NCI-H526 (cell line): Measurements from ENCODE around the gene SERPINA12.
A peak's percentile ranks its signal among the peaks of the same experiment; 100 is the strongest.

ENCODE experiments used
- DNase-seq, 2 experiments: peaks; one replicate each; lab custom pipeline; 2025; lab: John Stamatoyannopoulos, UW

SERPINA12 gene, protein sequence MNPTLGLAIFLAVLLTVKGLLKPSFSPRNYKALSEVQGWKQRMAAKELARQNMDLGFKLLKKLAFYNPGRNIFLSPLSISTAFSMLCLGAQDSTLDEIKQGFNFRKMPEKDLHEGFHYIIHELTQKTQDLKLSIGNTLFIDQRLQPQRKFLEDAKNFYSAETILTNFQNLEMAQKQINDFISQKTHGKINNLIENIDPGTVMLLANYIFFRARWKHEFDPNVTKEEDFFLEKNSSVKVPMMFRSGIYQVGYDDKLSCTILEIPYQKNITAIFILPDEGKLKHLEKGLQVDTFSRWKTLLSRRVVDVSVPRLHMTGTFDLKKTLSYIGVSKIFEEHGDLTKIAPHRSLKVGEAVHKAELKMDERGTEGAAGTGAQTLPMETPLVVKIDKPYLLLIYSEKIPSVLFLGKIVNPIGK

DNA sequence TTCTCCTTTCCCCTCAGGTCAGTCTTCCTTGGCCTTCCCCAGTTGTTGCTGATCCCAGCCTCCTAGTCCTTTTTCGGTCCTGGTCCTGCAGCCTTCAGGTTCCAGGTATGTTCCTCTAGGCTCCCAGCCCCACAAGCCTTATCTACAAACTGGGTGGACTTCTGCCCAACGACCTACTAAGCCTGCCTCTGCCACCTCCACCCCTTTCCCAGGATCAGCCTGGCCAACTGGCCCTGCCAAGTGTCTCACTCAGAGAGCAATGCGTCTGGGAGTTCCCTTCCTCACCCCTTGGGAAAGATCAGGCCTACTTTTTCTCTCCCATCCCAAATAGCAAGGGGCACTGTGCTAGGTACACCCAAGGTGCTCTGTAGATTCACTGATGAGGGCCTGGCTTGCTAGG is at the start of gene SERPINA12:
Gene SERPINA12, minus strand, starts transcription at position 114 of the 400 bp plus-strand sequence. CDS start 11,072 bp downstream, outside the sequence.
- DNase-seq = no peak

DNA sequence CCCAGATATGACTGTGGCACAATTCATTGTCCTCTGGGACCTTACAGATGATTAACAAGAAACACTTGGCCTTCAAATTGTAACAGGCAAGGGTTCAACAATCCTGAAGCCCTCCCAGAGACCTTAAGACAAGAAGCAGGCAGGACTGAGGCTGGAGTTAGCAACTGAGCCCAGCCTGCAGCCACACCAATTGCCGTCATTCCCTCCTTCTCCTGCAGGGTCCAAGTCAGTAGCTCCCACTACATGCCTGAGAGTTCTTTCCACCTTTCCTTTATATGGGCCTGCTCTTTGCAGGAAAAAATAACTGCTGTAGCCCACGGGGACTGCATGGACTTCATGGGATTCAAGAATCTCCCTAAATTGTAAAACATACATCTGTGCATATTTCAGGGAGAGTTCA is 49.6 kb upstream of the SERPINA12 start:
- no peak for DNase-seq

DNA sequence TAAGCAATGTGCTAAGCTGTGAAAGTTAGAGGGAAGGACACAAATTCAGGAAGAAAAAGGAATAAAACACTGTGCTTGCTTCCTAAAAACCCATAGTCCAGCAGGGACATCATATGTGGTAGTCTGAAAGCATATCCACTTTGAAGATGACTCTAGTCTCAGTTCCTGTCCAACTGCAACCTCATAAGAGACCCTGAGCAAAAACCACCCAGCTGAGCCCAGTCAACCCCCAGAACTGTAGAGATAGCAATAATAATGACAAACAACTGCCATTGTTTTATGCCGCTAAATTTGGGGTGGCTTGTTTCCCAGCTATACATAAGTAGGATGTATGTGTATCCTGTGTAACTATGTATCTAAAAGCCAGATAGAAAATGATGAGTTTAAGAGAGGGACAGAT is 48.1 kb upstream of the SERPINA12 start:
- DNase-seq = no peak

DNA sequence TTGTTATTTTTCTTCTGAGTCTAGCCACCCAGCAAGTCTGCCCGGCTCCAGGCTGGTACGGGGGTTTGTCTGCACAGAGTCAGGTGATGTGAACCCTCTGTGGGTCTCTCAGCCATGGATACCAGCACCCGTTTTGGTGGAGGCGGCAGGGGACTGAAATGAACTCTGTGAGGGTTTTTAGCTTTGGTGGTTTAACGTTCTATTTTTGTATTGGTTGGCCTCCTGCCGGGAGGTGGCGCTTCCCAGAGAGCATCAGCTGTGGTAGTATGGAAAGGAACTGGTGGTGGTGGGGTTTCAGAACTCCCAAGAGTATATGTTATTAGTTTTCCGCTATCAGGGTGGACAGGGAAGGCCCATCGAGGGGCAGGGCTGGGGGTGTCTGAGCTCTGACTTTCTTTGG is 46.7 kb upstream of the SERPINA12 start:
- no peak for DNase-seq

DNA sequence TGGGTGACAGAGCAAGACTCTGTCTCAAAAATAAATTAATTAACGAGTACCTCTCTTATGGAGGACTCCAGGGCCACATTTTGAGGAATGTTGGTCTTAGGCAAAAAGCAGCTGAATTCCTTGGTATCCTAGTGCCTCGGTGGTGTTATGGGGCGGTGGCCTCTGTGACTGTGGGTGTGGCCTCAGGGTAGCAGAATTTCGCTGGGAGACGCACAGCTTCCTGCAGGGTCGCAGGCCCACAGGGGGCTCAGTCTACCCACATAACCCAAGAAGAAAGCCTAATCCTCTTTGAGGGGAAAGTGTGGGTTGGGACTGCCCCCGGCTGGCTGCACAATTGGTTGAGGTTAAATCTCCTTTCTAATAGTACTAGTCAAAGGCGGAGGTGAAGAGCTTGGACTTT is 40.8 kb upstream of the SERPINA12 start:
- no peak for DNase-seq

DNA sequence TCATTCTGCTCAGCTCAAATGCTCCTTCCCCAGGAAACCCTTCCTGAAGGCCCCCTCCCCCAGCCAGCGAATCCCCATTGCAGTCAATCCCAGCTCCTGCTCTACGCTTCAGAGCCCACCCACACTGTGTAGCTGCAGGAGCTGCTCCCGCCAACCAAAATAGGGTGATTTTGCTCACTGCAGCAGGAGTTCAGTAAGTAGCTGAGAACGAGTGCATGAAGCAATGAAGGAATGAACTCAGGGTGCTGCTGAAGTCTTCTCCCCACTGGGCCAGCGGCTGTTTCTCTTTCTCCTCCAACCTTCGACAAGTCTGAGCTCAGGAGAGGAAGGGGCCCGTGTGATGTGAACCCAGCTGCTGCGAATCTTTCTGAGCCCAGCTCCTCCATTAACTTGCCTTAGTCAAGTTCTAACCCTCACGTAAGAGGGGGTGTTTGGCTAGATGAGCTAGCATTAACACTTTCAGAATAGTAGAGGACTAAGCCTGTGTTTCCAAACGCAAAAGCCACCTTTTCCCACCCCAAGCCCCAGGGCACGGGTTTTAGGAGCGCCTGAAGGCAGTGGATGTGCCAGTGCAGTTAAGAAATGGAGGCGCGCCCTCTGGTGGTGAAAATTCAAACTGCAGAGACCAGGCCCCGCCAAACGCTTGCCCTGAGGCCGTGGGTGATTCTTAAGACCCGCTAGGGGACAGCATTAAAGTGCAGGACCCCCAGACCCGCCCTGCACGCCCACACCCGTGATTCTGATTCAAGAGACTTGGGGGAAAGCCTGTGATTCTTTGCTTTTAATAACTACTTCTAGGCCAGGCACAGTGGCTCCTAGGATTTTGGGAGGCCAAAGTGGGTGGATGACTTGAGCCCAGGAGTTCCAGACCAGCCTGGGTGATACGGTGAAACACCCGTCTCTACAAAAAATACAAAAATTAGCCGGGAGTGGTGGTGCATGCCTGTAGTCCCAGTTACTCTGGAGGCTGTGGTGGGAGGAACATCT is 40.0 kb upstream of the SERPINA12 start:
- DNase-seq = peak in 1 of 2 experiments; percentile 61

DNA sequence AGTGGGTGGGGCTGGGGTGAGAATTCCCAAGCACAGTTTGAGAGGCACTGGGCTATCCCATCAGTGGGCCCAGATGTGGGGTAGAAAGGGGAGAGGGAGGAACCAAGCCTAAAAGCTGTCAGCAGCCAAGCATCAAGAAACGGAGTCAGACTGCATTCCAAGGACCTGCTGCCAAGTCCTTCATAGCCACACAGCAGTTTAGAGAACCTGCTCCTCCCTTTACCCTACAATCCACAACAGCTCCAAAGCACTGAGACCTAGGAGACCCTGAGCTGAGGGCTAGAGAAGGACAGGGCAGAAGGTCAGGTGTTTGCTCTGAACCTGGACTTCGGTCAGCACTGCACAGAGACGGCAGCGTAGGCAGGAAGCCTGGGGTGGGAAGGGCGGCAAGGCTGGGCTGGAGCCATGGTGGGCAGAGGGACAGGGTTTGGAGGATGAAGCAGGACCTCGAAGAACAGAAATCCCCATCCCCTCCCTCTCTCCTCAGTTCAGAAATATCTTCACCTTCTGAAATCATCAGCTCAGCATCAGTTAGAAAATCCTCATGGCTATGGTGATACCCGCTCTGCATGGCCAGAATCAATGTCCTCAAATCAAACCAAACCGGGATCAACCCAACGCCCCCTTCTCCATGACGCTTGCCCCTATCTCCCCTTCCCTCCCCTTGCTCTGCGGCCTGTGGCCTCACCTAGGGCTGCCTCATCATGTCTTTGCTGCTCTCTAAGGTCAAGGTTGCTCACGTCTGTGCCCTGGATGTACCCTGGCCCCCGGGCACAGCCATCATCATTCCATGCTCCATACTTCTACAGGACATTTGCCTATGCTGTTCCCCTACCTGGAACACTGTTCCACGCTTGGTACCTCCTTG is 39.1 kb upstream of the SERPINA12 start:
- DNase-seq = no peak

DNA sequence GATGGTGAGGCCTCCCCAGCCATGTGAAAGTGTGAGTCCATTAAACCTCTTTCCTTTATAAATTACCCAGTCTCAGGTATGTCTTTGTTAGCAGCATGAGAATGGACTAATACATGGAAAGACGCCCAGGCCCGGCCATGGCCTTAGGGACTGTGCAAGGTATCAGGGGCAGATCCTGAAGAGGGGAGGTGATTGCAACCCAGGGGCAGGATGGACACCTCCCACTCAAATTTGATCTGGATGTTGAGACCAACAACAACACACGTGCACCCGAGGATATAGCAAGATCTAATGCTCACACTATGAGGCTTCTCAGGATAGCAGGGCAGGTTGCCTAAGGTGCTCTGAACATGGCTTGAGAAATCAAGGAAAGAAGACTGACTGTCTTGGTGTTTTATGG is 38.5 kb upstream of the SERPINA12 start:
- DNase-seq = no peak

DNA sequence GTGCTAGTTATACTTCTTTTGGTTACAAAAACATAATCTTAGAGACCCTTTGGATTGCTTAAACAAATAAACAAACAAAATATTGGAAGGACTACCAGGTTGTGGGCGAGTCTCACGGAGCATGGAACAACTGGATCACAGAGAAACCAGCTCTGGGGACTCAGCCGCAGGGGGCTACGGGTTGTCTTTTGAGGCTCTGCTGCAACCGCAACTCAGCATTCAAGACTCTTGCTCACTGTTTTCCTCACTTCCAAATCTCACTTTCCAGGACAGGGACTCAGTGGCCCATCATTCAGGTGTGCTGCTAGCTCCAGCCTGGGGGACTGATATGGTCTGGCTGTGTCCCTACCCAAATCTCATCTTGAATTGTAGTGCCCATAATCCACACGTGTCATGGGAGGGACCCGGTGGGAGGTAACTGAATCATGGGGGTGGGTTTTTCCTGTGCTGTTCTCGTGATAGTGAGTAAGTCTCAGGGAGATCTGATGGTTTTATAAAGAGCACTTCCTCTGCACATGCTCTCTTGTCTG is 37.9 kb upstream of the SERPINA12 start:
- no peak for DNase-seq

DNA sequence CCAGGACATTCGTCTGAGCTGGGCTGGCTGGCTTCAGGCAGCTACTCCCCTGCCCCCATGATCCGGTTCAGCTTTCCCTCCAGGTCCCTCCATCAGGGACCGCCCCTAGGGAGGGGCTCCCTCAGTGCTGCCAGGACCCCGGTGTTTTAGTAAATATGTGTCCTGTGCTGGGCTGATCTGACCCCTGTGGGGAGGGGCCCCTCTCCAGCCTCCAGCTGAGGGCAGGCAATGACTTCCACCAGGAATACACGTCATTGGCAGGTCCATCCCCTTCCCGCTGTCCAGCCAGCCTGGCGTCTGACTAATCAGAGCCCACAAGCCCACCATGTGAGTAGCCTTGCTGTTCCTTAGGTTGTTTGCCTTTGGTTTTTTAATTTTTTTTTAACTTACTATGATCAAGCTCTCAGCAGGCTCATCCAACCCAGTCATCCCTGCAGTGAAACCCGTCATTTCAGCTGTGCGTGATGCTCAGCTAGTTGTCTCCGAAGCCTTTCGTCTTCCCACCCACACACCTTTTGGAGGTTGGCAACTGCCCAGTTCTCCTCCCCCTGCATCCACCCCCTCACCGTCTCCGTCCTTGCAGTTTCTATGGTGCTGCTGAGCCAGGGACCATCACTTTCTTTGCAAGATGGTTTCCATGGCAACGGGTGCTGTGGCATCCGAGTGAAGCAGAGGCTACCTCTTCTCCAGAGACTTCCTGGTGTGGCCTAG is 36.0 kb upstream of the SERPINA12 start:
- DNase-seq = no peak

DNA sequence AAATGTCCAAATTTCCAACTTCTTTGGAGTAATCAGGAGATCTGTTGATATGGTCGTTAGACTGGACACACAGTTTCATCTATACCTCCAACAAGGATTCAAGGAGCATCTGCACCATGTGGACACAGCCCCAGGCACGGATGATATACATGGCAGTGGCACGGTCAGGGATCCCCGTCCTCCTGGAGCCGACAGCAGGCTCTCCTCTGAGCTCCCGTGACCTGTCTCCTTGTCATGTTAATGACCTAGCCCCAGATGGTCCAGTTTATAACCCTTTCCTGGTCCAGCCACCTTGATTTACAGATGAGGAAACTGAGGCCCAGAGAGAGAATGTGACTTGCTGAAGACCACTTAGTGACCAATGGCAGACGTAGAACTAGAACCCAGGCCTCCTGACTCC is 35.5 kb upstream of the SERPINA12 start:
- no peak for DNase-seq

DNA sequence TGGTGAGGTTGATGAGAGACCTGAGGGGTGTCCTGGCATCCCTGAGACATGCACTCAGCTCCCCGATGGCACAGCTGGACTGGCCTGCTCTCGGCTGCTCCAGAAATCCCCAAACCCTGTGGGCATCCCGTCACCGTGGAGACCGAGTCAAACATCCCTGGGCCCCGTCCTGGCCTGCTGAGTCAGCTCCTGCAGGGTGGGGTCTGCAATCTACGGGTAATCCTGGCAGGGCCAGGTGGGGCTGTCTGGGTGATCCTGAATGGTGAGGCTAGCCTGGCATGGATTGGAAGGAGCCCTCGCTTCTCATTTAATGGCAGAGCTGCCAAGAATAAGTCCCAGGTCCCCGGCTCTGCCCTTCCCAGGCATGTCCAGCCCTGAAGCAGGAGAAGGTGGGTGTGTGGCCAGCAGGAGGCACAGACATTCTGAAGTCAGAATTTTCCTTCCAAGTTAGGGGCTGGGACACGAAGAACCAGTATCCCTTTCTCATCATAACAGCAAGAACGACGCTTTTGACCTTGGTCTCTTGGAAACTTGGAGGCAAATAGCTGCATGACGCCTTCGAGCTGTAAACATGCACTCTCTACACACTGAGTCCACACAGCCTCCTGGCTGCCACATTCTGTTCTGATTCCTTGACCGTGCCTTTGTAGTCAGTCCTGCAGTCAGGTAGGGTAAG is 34.3 kb upstream of the SERPINA12 start:
- DNase-seq = no peak

DNA sequence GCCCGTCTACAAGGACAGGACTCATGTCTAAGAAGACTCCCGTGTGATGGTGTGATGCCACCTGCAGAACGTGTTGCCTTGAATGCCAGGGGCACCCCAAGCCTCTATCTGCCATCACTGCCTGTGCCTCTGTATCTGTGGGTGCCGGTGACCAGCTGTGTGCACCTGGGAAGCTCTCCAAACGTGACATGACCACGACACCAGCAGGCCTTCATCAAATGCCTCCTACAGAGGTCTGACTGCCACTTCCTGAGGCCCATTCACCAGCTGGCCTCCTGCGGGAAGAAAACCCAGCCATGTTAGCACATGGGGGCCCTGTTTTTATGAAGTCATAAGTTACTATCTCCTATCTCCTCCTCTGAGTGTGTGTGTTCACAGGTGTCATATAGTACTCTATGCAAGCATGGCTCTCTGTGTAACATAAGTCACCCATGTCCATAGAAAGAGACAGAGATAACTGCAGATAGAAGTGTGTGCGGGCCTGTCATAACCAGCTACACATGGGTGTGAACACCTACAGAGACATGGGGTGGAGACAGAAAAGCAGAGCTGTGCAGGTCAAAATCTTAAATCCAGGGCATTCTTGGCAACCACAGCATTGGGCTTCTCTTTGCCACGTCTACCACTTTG is 33.7 kb upstream of the SERPINA12 start:
- DNase-seq = no peak

DNA sequence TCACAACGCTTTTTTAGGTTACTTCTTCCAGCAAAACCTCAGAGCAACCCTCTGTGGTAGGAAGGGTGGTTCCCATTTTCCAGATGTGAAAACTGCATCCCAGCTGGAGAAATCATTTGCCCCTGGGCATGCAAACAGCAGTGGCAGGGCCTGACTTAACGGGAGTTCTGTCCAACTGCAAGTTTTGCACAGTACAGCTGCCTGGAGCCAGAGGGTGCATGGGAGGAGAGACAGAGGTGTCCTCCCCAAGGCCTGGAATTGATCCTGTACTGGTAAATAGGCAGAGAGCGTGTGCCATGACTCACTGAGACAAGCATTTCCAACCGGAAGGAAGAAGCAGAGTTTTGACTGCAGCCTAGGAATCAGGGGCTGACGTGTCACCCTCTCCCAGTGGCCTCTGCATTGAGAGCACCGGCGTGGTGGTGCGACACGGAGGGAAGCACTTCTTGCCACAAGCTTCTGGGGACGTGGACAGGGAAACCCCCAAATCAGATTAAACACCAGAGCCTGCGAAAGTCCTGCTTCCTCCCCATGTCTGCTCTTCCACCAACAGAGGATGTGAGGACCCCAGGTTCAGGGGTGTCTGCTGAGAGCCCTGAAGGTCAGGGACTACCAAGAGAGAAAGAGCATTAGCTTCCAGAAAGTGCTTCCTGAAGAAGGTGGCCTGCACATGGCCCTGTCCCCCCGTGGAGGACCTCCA is 33.0 kb upstream of the SERPINA12 start:
- no peak for DNase-seq

DNA sequence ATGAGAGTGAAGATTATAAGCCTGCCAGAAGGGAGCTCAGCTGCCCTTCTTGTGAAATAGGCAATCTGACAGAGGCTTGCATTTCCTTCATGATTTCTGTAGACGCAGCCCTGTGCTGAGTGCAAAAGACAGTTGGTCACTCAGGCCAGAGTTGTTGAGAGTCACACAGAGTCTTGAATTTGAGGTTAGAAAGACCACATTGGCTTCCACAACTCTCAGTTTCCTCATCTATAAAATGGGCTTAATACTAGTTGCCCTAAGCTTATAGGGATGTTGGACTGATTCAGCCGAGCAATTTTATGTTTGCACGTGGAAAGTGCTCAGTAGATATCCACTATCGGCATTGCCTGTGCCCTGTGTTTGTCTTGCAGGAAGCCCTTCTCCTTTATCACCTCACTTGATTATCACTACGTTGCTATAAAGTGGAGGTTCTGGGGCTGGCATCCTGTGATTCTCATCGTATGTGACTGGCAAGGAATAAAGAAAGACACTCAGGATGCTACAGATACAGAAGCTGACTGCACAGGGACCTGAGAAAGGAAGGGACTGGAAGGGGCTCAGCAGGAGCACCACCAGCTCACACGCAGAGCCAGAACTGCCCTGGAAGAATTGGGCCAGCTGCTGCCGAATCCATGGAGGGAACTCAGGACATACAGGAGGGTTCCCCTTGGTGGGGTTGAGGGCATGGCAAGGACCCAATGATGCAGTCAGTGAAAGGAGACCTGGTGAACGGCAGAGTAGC is 32.1 kb upstream of the SERPINA12 start:
- DNase-seq = no peak

DNA sequence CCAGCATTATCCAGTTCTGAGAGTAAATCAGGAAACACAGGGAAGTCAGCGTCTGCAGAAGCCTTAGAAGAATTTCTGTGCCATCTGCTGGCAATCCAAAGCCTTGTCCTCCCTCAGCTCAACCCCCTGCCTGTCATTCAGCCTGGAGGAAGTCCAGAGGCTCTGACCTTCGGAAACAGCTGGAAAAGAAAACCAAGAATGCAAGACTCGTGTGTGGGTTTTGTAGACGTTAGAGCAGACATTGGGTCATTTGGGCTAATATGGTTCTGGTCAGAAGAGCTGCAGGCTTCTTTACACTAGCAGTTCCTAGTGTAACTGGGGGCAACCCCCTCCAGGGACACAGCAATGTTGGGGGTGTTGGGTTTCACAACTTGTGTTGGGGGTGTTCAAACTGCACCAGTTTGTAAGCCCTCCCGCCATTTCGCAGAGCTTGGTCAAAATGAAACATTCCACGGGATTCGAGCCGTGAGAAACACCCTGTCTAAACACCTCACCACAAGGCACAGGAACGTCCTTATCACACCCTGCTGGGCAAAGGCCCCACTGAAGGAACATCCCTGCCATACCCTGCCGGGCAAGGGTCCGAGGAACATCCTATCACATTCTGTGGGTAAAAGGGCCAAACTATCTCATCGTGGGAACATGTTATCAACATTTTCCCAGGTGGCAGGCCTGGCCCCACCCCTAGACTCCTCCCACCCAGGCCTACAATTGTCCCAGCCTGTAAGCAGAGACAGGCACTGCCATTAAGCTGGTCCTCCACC is 30.9 kb upstream of the SERPINA12 start:
- DNase-seq = peak in 1 of 2 experiments; percentile 33

DNA sequence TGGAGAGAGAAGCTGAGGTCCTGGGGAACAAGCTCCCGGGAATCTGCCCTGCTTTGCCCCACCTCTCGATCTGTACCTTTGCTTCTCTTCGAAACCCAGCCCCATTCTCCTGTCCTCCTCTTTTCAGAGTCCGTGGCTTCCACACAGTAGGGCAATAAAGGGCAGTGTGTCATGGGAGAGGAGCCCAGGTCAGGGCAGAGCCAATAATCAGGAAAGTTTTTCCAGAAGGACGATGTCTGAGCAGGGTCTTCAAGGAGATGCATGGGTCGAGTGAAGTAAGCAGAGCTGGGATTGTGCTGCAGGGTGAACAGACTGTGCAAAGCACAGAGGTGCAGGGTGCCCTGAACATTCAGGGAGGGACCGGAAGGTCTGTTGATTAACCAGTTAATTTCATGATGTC is 29.9 kb upstream of the SERPINA12 start:
- DNase-seq = no peak
